Heart left ventricle (tissue), 13 donors: ENCODE results near the gene LKAAEAR1.

Source experiments
- CTCF ChIP-seq, 12 donors: fragments of 200-600 bp; sonication (generic) in 4 of 12; IDR thresholded peaks; one replicate each; pipeline versions ENCODE4 v1.5.0 to v1.8.0; 2018 to 2022; ENCODE audit warnings: antibody characterized with exemption in 12 of 12, mild to moderate bottlenecking in 5 of 12
- POLR2A ChIP-seq, 2 donors: fragments of 450-650 bp; IDR thresholded peaks; one replicate each; pipeline ENCODE4 v1.6.1; 2017; ENCODE audit warnings: antibody characterized with exemption in 2 of 2, mild to moderate bottlenecking in 2 of 2, moderate library complexity in 2 of 2
- donor health status: ischemic (EF 13 %, LVEDD 7.1; RV severe dilation, severe dysfunction).
- donor health status: DM: no; HTN: yes; CAD: no.
- donor health status: DM: no; HTN: no; CAD: no.
- donor health status: ischemic (EF 25% LVEDD 6.9; RV normal size, moderate dysfunction).
- donor health status: ischemic (EF 25% LVEDD 5.7; RV mildly dilated, moderate dysfunction).
- donor health status: ischemic (EF 35%, LVEDD 5.7; RV mildly dilated, moderate dysfunction).
- donor health status: nonischemic (EF 11% LVEDD 7.7; RV severe dilation, severe dysfunction).
- donor health status: DM: yes; HTN: yes; CAD: no.
- donor health status: PGD.
- donor health status: ischemic (EF 29% LVEDD 5.4; RV normal size, mild dysfunction).
- donor health status: nonischemic (EF 23%, LVEDD 6.1; RV moderate dilation, normal function).

DNA sequence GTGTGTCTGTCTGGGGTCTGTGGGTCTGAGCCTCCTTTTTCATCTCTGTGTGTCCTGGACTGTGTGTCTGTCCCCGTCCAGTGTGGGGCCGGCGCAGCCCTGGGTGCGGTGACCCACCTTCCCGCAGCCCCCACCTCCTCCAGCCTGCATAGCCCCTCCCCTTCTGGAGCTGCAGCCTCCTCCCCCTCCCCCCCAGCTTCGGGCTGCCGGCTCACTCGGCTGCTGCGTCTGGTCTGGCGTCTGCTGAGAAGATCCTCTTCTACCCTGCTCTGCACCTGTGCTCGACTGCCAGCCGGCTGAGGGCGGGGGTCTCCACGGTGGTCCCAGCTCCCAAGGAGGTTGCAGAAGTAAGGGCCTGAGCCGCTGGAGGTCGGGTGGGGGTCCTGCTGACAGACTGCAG, 7.6 kb upstream of the LKAAEAR1 start:
- no peak for TF ChIP-seq POLR2A (IDR thresholded peaks at IDR 0.05)
- TF ChIP-seq CTCF (IDR thresholded peaks at IDR 0.05), result no peak
